ENCODE results near the gene FCRLA.

FCRLA gene

GRCh38 chr1:161735837-161736236 is 28.8 kb downstream of the FCRLA start:
- DNase-seq = no peak

GRCh38 chr1:161736335-161736969 is 29.4 kb downstream of the FCRLA start:
- no peak for DNase-seq

- no peak for DNase-seq
These were observed 30.6 kb downstream of the FCRLA start for GRCh38 chr1:161737625-161738024.

GRCh38 chr1:161738627-161739287 is 31.7 kb downstream of the FCRLA start:
- DNase-seq = no peak

- DNase-seq = no peak
These were observed 33.0 kb downstream of the FCRLA start for GRCh38 chr1:161739865-161740566.

- no peak for DNase-seq
These were observed 33.9 kb downstream of the FCRLA start for GRCh38 chr1:161740921-161741320.

GRCh38 chr1:161743231-161743630 is 36.2 kb downstream of the FCRLA start:
- no peak for DNase-seq

GRCh38 chr1:161747801-161748200 is 40.8 kb downstream of the FCRLA start:
- DNase-seq = no peak

GRCh38 chr1:161749509-161750407 is 42.7 kb downstream of the FCRLA start, which contains the start of gene DUSP12:
TSS of gene DUSP12 (plus strand) at chr1:161749786. CDS start at chr1:161749802, 16 bp downstream.
- peak; percentile 94 for DNase-seq

- DNase-seq = no peak
These were observed 56.6 kb downstream of the FCRLA start for GRCh38 chr1:161763522-161764098.

All from right forelimb (tissue), 1 donor.